HepG2 (cell line): ENCODE measurements around the gene TMEM176A. TPM values are rescaled to one million over a fixed set of nuclear protein-coding genes. Genes with fewer than 3 reads are reported as not detected.

Source experiments
- BHLHE40 ChIP-seq: IDR thresholded peaks from 2 replicates; pipeline ENCODE4 v1.6.1; 2011; ENCODE audit warnings: low read length, improper control_type of control experiment
- CHD4 ChIP-seq: fragments of 200-600 bp; sonication (generic); IDR thresholded peaks from 2 replicates; pipeline ENCODE4 v1.7.0; 2017; ENCODE audit warnings: mild to moderate bottlenecking, low read length, borderline replicate concordance
- FOXO1 ChIP-seq: sonication (generic); formaldehyde crosslinking; IDR thresholded peaks from 2 replicates; pipeline ENCODE4 v1.4.0; 2020; ENCODE audit warnings: missing genetic modification reagents
- HDAC6 ChIP-seq: fragments of 200-600 bp; sonication (generic); IDR thresholded peaks from 2 replicates; pipeline ENCODE4 v1.7.0; 2017; ENCODE audit warnings: mild to moderate bottlenecking, antibody characterized with exemption, low read length, low read depth
- HOXA7 ChIP-seq: sonication (generic); formaldehyde crosslinking; IDR thresholded peaks from 2 replicates; pipeline ENCODE4 v1.8.1; 2022; ENCODE audit warnings: mild to moderate bottlenecking, missing genetic modification reagents, moderate library complexity
- ISX ChIP-seq: sonication (generic); formaldehyde crosslinking; conservative IDR thresholded peaks from 2 replicates; pipeline ENCODE4 v1.5.0; 2020; ENCODE audit warnings: missing genetic modification reagents
- MIER3 ChIP-seq: IDR thresholded peaks from 2 replicates; pipeline ENCODE4 v1.6.1; 2016; ENCODE audit warnings: missing compliant biosample characterization, borderline replicate concordance
- NONO ChIP-seq, 2 experiments: fragments of 450-650 bp in 1 of 2; sonication (generic) in 1 of 2; formaldehyde crosslinking in 1 of 2; IDR thresholded peaks in 1 of 2; conservative IDR thresholded peaks in 1 of 2; 2 replicates each; pipeline versions ENCODE4 v1.6.1 to v1.8.0; 2017 to 2022; ENCODE audit warnings: mild to moderate bottlenecking in 1 of 2, missing genetic modification reagents in 1 of 2, moderate library complexity in 1 of 2
- PHF21A ChIP-seq: sonication (generic); formaldehyde crosslinking; IDR thresholded peaks from 2 replicates; pipeline ENCODE4 v1.5.0; 2020; ENCODE audit warnings: mild to moderate bottlenecking, missing genetic modification reagents
- SMC3 ChIP-seq: IDR thresholded peaks from 2 replicates; pipeline ENCODE4 v1.6.1; 2011; ENCODE audit warnings: low read length, improper control_type of control experiment
- SP140L ChIP-seq: sonication (generic); formaldehyde crosslinking; IDR thresholded peaks from 2 replicates; pipeline ENCODE4 v1.4.0; 2020; ENCODE audit warnings: missing genetic modification reagents, borderline replicate concordance
- TAF1 ChIP-seq: sonication (generic); formaldehyde crosslinking; IDR thresholded peaks from 2 replicates; pipeline ENCODE4 v1.4.0; 2020; ENCODE audit warnings: missing genetic modification reagents
- ZFAT ChIP-seq: sonication (generic); formaldehyde crosslinking; conservative IDR thresholded peaks from 2 replicates; pipeline ENCODE4 v1.8.1; 2023; ENCODE audit warnings: missing genetic modification reagents, inconsistent platforms
- ZNF232 ChIP-seq: sonication (generic); formaldehyde crosslinking; IDR thresholded peaks from 2 replicates; pipeline ENCODE4 v1.4.0; 2020; ENCODE audit warnings: missing genetic modification reagents, borderline replicate concordance
- ZNF431 ChIP-seq: sonication (generic); formaldehyde crosslinking; IDR thresholded peaks from 2 replicates; pipeline ENCODE4 v1.9.0; 2022; ENCODE audit warnings: missing genetic modification reagents, low read depth, mild to moderate bottlenecking, borderline replicate concordance
- ZNF543 ChIP-seq: sonication (generic); formaldehyde crosslinking; IDR thresholded peaks from 2 replicates; pipeline ENCODE4 v1.4.0; 2020; ENCODE audit warnings: mild to moderate bottlenecking, missing genetic modification reagents
- ZNF562 ChIP-seq: sonication (generic); formaldehyde crosslinking; IDR thresholded peaks from 2 replicates; pipeline ENCODE4 v1.8.0; 2022; ENCODE audit warnings: missing genetic modification reagents, borderline replicate concordance
- ZNF737 ChIP-seq: sonication (generic); formaldehyde crosslinking; IDR thresholded peaks from 2 replicates; pipeline ENCODE4 v1.5.0; 2020; ENCODE audit warnings: missing genetic modification reagents, mild to moderate bottlenecking, borderline replicate concordance
- polyA plus RNA-seq, 8 experiments: library from polyadenylated mRNA; depleted of rRNA in 3 of 8; stranded (reverse) in 7 of 8; unstranded in 1 of 8; fragments of >200 nt; fragmentation: Illumina TruSeq in 4 of 8; extraction: Trizol in 4 of 8; gene quantifications; 2 replicates each; pipeline versions ENCODE4 v1.2.1 to v1.2.3, GENCODE V29; 2011 to 2016; ENCODE audit warnings: low read depth in 4 of 8, missing spikeins in 1 of 8, mixed read lengths in 1 of 8; ENCODE audit not compliant: insufficient read depth in 1 of 8
- total RNA-seq, 5 experiments: library from RNA; depleted of rRNA; stranded (reverse); fragments of >200 nt; fragmentation: Illumina TruSeq; extraction: Trizol; gene quantifications; 2 replicates each; pipeline ENCODE4 v1.2.3, GENCODE V29; 2016; ENCODE audit warnings: low read depth in 1 of 5
- TF ChIP-seq, protein P1 (sequence below): sonication (generic); formaldehyde crosslinking; IDR thresholded peaks from 2 replicates; pipeline ENCODE4 v1.4.0; 2020; ENCODE audit warnings: missing genetic modification reagents
- TF ChIP-seq, protein P2 (sequence below): sonication (generic); formaldehyde crosslinking; IDR thresholded peaks from 2 replicates; pipeline ENCODE4 v1.8.1; 2023; ENCODE audit warnings: mild to moderate bottlenecking, missing genetic modification reagents, borderline replicate concordance
- TF ChIP-seq, protein P3 (sequence below): IDR thresholded peaks from 2 replicates; pipeline ENCODE4 v1.6.1; 2016; ENCODE audit warnings: low read depth
- TF ChIP-seq, protein P4 (sequence below): sonication (generic); formaldehyde crosslinking; IDR thresholded peaks from 2 replicates; pipeline ENCODE4 v1.4.0; 2020; ENCODE audit warnings: missing genetic modification reagents
- TF ChIP-seq, protein P5 (sequence below): sonication (generic); formaldehyde crosslinking; IDR thresholded peaks from 2 replicates; pipeline ENCODE4 v1.8.0; 2022; ENCODE audit warnings: low read depth, missing genetic modification reagents

Gene TMEM176A
- total and polyA plus RNA-seq, 2 of the 13 experiments (the other 11 are each of a cell fraction or from before 2014, with no cell fraction given) = not detected

DNA sequence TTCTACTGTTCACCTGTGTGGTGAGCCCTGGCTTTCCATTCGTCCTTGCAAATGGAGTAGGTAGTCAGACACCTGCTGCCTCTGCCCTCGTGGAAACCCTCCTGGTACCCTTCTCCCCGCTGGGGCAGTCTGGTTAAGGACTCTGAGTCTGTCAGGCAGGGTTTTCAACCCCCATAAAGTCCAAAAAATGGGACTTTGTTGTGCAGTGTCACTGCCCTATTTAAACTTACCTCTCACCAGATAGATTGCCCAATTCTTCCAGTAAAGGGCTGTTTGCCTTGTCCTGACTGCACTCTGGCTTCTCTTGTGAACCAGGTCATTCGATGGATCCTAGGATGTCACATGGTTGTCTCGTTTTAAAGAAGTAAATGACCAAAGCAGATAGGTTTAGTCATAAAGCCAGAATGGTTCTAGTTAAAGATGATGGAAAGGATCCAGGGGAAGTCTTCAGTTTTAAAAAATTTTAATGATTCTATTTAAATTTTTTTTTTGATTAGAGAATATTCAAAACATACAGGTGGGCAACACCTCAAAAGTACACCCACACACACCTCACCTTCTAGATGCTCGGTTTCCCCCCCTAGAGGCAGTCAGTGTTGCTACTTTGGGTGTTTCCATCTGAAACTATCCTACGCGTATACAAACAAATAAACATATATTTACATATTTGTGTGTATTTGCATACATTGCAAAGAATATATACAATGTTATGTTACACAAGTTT lies 22.4 kb upstream of the TMEM176A start (continued):
- TF ChIP-seq ZNF543 (CRISPR knock-in tag) (no peak), HOXA7 (CRISPR knock-in tag) (no peak), ZNF562 (CRISPR knock-in tag) (no peak), ZNF737 (CRISPR knock-in tag) (no peak), SMC3 (no peak), ZFAT (CRISPR knock-in tag) (no peak), PHF21A (0 out of 2 replicates have a peak, but pooled peaks have one; percentile 4), FOXO1 (CRISPR knock-in tag) (peak; percentile 63; the same call in 1 of the 2 replicates), CHD4 (no peak), HDAC6 (no peak), SP140L (CRISPR knock-in tag) (no peak), ISX (CRISPR knock-in tag) (no peak), BHLHE40 (no peak), MIER3 (CRISPR knock-in tag) (no peak; the same call in 1 of the 2 replicates), ZNF431 (CRISPR knock-in tag) (no peak), ZNF232 (CRISPR knock-in tag) (no peak), NONO (IDR thresholded peaks at IDR 0.05) (no peak), NONO (CRISPR knock-in tag; conservative IDR thresholded peaks at IDR 0.05) (no peak; the same call in 1 of the 2 replicates), TAF1 (CRISPR knock-in tag) (no peak)
- TF ChIP-seq, protein P1, sequence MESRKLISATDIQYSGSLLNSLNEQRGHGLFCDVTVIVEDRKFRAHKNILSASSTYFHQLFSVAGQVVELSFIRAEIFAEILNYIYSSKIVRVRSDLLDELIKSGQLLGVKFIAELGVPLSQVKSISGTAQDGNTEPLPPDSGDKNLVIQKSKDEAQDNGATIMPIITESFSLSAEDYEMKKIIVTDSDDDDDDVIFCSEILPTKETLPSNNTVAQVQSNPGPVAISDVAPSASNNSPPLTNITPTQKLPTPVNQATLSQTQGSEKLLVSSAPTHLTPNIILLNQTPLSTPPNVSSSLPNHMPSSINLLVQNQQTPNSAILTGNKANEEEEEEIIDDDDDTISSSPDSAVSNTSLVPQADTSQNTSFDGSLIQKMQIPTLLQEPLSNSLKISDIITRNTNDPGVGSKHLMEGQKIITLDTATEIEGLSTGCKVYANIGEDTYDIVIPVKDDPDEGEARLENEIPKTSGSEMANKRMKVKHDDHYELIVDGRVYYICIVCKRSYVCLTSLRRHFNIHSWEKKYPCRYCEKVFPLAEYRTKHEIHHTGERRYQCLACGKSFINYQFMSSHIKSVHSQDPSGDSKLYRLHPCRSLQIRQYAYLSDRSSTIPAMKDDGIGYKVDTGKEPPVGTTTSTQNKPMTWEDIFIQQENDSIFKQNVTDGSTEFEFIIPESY = no peak
- TF ChIP-seq, protein P2, sequence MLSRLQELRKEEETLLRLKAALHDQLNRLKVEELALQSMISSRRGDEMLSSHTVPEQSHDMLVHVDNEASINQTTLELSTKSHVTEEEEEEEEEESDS (CRISPR knock-in tag) = no peak
- TF ChIP-seq, protein P3, sequence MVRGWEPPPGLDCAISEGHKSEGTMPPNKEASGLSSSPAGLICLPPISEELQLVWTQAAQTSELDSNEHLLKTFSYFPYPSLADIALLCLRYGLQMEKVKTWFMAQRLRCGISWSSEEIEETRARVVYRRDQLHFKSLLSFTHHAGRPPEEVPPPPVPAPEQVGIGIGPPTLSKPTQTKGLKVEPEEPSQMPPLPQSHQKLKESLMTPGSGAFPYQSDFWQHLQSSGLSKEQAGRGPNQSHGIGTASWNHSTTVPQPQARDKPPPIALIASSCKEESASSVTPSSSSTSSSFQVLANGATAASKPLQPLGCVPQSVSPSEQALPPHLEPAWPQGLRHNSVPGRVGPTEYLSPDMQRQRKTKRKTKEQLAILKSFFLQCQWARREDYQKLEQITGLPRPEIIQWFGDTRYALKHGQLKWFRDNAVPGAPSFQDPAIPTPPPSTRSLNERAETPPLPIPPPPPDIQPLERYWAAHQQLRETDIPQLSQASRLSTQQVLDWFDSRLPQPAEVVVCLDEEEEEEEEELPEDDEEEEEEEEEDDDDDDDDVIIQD = peak; percentile 64; the same call in 1 of the 2 replicates
- TF ChIP-seq, protein P4, sequence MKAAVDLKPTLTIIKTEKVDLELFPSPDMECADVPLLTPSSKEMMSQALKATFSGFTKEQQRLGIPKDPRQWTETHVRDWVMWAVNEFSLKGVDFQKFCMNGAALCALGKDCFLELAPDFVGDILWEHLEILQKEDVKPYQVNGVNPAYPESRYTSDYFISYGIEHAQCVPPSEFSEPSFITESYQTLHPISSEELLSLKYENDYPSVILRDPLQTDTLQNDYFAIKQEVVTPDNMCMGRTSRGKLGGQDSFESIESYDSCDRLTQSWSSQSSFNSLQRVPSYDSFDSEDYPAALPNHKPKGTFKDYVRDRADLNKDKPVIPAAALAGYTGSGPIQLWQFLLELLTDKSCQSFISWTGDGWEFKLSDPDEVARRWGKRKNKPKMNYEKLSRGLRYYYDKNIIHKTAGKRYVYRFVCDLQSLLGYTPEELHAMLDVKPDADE = no peak
- TF ChIP-seq, protein P5, sequence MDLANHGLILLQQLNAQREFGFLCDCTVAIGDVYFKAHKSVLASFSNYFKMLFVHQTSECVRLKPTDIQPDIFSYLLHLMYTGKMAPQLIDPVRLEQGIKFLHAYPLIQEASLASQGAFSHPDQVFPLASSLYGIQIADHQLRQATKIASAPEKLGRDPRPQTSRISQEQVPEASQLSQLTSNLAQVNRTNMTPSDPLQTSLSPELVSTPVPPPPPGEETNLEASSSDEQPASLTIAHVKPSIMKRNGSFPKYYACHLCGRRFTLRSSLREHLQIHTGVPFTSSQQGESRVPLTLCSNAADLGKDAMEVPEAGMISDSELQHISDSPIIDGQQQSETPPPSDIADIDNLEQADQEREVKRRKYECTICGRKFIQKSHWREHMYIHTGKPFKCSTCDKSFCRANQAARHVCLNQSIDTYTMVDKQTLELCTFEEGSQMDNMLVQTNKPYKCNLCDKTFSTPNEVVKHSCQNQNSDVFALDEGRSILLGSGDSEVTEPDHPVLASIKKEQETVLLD = no peak
